ENCODE results near the gene POGZ. TPM values are rescaled to one million over a fixed set of nuclear protein-coding genes. Genes with fewer than 3 reads are reported as not detected.

Gene POGZ
- 11.3 and 18.6 TPM in 2 replicates for total RNA-seq

GRCh38 chr1:151459331-151460046 lies at the start of gene POGZ:
Gene POGZ (minus strand): TSS chr1:151459494. CDS start chr1:151442204, 17,290 bp downstream.

GRCh38 chr1:151399324-151400171 lies 59.7 kb downstream of the POGZ start, which contains the start of gene PSMB4:
Gene PSMB4 (plus strand): TSS chr1:151399573. CDS start chr1:151399588, 15 bp downstream.

GRCh38 chr1:151372058-151372934 lies 87.0 kb downstream of the POGZ start, which contains the start of gene SELENBP1:
Gene SELENBP1 (minus strand): TSS chr1:151372705. CDS start chr1:151372641, 64 bp downstream.

Other genes starting within 250 kb of the POGZ start
- 120 and 130 TPM in 2 replicates for gene PSMD4, start 204.8 kb downstream of the POGZ start, total RNA-seq
- gene ZNF687, start 177.2 kb downstream of the POGZ start, total RNA-seq = 17.5 and 17.7 TPM in 2 replicates
- 36.8 and 37.0 TPM in 2 replicates for gene PI4KB, start 132.1 kb downstream of the POGZ start, total RNA-seq
- 16.8 and 24.1 TPM in 2 replicates for gene RFX5, start 112.2 kb downstream of the POGZ start, total RNA-seq
- 65.3 and 69.2 TPM in 2 replicates for gene SELENBP1, start 86.8 kb downstream of the POGZ start, total RNA-seq
- 220 and 293 TPM in 2 replicates for gene PSMB4, start 59.9 kb downstream of the POGZ start, total RNA-seq
- under 0.01 TPM in 1 of 2 replicates, not detected in the other for gene CGN, start 51.9 kb upstream of the POGZ start, total RNA-seq
- gene TUFT1, start 80.8 kb upstream of the POGZ start, total RNA-seq = 4.3 and 5.0 TPM in 2 replicates
- 7.8 and 10.2 TPM in 2 replicates for gene SNX27, start 152.6 kb upstream of the POGZ start, total RNA-seq